ENCODE data around the gene NTRK2.

NTRK2 gene

DNA sequence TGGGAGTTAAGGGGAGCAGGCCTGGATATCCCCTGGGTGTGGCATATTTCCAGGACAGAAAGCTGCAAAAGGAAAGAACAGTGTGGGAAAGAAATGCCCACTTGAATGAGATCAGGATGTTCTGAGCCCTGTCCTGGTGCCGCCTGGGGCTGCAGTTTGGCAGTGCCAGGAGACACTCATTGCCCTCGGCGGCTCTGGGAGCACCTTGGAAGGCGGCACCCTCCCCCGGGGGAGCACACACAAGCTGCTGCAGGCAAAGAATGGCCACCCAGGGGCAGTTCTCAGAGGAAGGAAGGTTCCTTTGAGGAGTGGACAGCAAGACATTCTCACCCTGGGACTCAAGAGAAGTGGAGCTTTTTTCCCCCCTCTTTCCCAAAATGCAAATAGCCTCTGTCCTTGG, 305.3 kb downstream of the NTRK2 start:
- DNase-seq (ENCODE audit: low spot score) = no peak

DNA sequence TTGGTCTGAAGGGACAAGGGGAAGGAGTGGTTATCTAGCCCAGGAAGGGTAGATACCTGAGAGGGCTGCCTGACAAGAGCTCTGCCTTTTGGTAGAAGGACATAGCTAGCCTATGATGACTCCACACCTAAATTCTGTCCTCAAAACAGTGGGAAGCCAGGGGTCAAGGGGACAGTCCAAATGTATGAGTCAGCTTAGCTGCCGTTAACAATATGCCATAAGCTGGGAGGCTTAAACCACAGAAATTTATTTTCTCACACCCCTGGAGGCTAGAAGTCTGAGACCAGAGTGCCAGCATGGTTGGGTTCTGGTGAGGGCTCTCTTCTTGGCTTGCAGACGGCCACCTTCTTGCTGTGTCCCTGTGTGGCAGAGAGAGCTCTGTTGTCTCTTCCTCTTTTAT, 306.4 kb downstream of the NTRK2 start:
- no peak for DNase-seq (ENCODE audit: low spot score)

DNA sequence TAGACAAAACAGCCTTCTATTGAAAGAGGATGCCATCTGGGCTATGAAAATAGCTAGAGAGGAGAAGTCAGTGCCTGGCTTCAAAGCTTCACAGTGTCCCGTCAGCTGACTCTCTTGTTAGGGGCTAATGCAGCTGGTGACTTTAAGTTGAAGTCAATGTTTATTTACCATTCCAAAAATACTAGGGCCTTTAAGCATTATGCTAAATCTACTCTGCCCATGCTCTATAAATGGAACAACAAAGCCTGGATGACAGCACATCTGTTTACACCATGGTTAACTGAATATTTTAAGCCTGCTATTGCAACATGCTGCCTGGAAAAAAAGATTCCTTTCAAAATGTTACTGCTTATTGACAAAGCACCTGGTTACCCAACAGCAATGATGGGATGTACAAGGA, 309.1 kb downstream of the NTRK2 start:
- no peak for DNase-seq (ENCODE audit: low spot score)

DNA sequence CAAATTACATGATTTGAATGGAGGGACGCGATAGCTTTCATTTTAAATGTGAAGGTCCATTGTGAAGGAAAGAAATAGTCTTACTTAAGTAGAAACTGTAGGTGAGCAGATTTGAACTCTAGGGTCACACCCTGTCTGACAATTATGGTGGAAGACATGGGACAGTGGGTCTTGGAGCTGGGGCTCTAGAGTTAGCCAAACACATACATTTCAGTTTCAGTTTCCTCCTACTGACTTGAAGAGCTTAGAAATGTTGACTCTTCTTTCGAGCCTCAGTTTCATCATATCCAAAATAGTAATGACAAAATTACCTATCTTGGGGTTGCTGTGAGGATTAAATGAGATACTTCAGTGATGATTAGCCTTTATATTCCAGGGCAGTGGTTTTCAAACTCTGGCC, 314.2 kb downstream of the NTRK2 start:
- DNase-seq (ENCODE audit: low spot score) = no peak

DNA sequence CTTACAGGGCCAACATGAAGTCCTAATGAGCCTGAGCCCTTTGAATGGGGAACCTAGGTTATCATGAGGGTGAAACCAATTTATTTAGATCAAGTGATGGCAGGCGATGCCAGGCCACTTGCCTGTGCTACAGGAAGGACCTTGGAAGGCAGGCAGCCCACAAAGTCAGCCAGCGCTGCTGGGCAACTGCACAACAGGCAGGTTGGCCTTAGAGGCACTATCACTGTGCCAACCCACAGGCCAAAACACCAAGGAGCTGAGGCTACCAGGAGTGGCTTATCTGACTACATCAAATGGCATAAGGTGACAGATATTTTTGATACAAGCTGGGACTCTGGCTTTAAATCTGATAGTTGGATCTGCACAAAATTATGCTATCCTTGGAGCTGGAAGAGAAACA, 319.1 kb downstream of the NTRK2 start:
- DNase-seq (ENCODE audit: low spot score) = no peak

DNA sequence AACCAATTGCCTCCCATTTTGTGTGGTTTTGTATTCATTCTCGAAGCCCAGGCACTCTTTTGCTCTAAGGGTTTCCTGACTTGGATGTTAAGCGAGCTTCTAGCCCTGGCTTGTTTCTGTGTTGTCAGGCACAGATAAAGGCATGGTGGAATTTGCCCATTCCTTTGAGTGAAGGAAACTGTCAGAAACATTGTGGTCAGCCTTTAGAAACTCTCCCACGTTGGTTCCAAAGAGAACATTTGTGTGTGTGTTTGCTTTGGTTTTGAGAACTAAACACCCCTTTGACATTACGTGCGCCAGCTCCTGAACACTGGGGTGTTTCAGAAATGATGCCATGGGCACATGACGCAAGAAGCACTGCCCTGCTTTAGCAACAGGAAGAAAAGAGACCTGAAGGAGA, 320.9 kb downstream of the NTRK2 start:
- no peak for DNase-seq (ENCODE audit: low spot score)

DNA sequence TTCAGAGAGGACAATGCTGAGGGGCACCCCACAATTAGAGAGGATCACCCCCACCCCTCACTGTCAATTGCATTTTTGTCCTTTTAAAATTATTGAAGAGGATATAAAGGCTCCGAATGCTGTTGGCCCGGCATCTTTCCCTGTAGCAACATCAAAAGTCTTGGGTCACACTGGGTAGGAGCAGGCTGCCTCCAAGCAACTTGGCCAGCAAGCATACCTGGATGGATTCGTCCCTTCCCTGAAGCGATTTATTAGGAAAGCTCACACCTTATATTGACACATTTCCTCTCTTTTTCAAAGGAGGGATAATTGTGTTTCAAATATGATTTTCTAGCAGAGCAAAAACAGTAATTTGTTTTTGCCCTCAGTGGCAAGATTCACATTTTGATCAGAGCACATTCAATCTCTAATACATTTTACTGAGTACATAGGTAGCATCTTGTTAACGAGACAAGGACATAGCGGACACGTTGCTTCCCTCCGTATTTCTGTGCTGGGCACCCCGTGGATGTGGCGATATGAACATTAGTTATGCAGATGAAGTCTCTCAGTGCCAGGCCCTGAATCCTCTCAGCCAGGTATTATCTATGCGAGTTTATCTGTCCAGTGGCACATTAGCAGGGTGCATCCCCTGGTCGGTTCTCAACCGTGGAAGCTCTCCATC, 321.5 kb downstream of the NTRK2 start:
- DNase-seq (ENCODE audit: low spot score) = no peak

DNA sequence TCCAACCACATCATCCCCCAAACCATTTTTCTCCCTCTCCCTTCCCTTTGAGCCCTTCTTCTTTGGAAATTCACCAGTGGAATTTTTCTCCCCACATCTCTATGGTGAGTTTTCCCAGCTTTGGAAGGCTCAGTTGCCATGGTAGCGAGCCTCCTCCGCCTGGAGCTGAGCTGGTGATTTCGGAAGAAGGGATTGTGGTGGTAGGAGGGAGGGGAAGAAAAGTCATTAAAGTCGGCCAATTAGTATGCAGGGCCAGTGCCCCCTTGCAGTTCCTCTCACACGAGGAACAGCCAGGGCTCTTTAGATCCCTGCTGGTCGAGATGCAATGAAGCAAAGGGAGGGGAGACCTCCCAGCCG, 322.0 kb downstream of the NTRK2 start:
- no peak for DNase-seq (ENCODE audit: low spot score)

DNA sequence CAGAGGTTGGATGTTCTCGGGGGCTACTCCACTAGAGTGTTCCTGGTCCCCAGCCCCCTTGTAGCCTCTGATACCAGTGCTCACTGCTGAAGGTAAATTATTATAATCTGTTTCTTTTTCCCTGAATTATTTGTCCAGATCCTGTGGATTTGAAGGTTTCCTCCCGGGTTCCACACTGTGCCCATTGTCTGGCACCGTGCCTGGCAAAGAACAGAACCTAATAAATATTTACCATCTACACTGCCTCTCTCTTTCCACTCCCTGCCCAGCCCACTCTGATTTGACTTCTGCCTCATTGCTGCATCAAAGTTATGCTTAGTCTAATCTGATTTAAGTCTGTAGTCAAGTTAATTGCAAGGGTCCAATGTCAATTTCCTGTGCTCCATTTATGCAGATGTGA, 322.9 kb downstream of the NTRK2 start:
- no peak for DNase-seq (ENCODE audit: low spot score)

DNA sequence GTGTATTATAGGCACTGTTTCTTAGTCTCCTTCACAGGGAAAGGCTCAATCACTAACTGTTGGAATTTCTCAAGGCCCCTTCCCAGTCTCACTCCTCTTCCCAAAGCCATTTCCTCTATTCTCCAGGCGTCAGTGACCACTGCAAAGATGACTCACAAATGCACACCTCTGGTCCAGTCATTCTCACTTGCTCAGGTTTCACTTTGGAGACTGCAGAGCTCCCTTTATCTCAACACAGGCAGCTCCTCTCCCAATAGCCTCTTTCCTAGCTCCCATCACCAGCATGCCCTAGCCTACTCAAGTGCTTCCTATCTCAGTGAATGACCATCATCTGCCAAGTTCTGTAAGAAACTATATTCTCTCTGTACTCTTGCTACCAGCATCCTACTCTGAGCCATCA, 323.6 kb downstream of the NTRK2 start:
- DNase-seq (ENCODE audit: low spot score) = no peak

DNA sequence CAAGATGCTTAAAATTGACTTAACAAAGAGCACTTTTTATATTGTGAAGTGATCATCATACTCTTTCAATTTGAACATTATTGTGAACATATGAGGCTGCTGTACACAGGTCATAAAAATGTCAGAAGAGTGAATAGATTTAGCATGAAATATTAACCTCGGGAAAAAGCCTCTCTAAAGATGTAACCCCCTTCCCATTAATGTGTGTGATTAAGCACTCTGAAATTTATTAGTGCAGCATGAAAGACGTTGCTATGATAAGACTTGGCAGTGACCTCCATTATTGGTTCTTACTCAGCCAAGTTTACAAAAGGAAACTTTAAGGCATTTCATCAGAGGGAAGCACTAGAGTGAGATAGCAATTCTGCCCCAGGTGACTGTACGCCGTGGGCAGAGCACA, 326.5 kb downstream of the NTRK2 start:
- no peak for DNase-seq (ENCODE audit: low spot score)

DNA sequence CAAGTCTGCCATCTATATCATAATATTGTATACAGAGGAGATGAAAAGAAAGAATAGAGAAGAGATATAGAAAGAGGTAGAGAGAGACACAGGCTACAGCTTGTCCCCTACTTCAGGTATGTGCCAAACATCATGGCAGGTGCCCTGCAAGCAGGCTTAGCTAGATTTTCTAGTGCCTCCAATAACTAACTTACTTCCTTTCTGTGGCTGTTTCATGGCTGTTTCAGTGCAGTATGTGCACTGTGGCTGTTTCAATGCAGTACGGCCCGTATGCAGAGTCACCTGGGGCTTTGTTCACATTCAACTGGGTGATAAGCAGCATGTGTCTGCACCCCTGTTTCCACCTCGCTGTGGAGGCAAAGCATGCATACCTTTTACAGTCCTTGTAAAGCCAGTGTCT, 327.2 kb downstream of the NTRK2 start:
- no peak for DNase-seq (ENCODE audit: low spot score)

DNA sequence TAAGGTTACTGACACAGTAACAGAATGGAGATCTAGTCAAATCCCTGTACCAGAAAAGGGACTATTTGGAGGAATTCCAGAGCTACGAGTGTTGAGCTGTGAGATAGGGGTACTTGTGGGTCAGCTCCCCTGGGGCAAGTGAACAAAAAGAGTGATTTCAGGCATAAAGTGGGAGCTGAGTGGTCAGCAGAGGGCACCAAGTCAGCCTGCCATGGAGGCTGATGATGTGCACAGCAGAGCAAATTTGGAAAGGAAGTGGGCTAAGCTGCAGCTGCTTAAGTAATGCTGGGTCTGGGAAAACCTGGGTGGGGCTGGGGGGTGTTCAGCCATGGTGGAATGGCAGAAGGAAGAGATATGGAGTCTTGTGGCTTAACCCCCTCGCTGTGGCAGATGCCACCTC, 327.9 kb downstream of the NTRK2 start:
- DNase-seq (ENCODE audit: low spot score) = no peak

DNA sequence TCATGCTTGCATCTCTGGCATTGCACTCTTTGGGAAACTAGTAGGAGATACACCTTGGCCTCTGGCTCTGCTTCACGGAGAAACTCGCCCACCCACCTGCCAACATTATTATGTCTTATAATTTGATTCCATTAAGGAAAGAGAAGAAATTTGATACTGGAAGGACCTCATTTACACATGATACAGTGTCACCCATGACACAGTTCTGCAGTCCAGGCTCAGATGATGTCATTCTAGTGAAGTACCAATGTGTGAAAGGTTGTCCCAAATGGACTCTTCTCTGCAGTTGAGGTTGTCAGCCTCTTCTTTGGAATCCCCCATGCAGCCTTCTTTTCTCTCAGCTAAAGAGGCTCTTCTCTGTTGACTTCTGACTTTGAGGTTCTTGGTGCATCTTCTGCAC, 329.1 kb downstream of the NTRK2 start:
- DNase-seq (ENCODE audit: low spot score) = no peak

DNA sequence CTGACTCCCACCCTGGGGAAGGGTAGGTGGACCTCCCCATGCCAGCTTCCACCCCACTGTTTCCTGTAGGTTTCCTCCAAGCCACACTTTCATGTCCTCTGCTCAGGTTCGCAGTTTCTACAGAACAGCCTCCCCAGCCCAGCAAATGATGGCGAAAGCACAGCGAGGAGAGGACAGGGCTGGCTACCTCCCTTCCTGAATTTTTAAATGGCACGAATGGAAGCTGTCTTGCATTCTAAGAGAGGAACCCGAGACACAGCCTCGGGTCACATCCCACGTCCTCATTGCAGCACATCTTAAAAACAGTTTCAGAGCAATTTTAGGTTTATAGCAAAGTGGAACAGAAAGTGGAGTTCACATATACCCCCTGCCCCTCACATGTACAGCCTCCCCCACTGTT, 330.3 kb downstream of the NTRK2 start:
- no peak for DNase-seq (ENCODE audit: low spot score)

DNA sequence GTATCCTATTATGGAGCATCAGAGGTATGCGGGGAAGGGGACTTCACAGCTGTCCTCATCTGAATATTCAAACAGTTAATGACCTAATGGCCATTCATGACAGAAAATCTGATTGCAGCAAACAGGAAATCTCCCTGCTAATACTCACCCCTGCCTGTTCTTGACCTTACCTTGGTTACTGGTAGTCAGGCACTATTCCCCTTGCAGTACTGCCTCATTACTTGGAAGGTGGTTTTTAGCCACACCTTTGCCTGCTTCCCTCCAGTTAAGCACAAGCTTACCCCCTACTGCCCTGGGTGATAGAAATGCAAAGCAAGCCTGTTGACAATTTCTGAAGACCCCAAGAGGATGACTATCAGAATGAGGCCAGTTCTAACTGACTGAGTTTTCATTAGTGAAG, 332.4 kb downstream of the NTRK2 start:
- no peak for DNase-seq (ENCODE audit: low spot score)

DNA sequence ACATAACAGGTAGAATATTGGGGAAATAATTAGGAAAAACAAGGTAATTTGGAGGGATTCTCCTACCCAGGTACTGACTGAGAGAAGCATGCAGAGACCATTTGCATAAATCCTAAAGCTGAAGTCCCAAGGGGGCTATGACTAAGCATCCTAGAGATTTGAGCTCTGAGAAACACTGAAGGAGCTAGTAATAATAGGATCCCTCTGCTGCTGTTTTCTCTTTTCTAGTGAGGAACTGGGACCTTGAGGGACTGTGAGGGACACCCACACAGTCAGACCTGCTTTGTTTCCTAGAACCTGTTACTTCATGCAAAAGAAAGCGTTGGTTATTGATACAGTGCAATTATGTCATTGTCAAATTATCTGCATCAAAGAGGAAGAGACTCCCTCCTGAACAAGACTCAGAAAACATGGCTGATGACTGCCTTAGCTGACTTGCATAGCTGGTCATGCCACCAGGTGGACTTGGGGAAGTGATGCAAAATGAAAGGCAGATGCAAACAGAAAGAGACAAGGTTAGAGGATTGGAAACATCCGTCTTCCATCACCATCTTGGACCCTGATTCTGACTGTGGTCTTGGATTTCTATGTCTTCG, 335.4 kb downstream of the NTRK2 start:
- no peak for DNase-seq (ENCODE audit: low spot score)

DNA sequence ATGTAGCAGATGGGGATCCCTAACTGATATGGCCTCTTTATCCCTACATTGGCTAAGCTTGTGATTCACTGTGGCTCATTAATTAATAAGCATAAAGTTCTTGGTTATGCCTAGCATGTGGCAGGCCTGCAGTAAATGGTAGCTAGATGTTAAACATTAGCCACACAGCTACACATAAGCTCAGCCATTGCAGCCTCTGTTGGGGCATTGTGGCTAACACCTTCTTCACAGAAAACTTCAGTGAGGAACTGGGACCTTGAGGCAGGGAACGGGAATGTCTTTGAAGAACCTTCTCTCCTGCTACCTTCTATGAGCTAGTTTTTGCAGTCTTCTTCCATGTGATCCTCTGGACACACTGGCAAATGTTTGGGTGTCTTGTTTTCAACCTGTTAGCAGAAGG, 338.2 kb downstream of the NTRK2 start:
- no peak for DNase-seq (ENCODE audit: low spot score)

DNA sequence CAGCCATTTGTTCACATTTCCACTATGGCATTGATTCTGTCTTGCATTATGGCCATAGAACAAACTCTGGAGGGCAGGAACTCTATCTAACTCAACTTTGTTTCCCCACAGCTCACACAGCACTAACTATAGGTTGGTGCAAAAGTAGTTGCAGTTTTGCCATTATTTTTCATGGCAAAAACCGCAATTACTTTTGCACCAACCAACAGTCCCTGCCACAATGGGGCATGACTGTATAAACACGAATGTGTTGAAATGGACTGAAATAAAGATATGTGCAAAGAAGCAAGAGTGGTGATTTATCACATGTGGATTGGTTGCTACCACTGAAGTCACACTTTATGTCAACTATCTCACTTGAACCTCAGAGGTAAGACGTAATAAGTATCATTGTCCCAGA, 338.7 kb downstream of the NTRK2 start:
- DNase-seq (ENCODE audit: low spot score) = no peak

DNA sequence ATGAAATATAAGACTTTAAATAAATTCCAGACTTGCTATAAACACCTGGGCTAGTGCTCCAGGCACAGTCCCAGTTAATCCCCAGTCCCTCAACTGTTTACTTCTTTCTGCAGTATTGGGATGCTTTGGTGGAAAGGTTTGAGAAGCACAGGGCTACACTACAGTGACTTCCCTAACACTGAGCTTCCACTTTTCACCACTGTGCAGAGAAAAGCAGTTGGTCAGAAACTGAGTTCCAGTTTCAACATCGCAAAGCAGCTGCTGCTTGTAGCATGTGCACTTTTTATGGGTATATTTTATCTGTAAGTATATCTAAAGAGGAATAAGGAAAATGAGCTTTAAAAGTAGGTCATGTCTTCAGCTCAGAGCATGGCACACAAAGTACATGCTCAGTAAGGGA, 339.7 kb downstream of the NTRK2 start:
- no peak for DNase-seq (ENCODE audit: low spot score)

DNA sequence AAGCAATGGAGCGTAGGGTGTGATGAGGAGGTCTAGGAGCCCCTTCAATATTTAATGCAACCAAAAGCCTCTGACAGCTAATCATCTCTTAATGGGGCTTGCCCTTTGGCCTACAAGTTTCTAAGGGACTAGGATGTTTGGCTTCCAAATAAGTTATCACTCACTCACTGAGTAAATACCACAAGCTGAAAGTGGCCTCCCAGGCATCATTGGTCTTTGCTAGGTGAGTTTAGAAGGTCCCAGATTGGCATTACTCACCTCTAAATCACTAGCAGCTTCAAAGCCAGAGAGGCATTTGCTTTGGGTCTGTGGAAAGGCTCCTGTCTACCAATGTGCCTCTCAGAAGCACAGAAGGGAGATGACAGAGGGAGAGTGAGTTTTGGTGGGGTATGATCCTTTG, 344.2 kb downstream of the NTRK2 start:
- no peak for DNase-seq (ENCODE audit: low spot score)

DNA sequence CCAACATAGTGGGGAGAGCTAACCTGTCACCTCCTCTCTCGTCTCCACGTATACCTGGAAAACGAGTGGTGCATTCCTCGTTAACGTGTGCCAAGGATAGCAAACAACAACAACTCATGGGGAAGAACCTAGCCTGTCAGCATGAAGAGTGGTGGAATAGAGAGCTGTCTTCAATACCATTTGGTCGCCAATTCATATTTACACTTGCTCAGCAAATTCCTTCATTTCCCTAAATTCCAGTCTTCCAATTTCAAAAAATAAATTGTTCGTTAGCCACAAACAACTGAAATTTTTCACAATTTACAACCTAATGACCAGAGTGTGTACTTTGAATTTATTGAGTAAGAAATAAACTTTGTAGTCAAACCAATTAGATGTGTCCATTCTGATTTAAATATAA, 344.8 kb downstream of the NTRK2 start:
- DNase-seq (ENCODE audit: low spot score) = no peak

DNA sequence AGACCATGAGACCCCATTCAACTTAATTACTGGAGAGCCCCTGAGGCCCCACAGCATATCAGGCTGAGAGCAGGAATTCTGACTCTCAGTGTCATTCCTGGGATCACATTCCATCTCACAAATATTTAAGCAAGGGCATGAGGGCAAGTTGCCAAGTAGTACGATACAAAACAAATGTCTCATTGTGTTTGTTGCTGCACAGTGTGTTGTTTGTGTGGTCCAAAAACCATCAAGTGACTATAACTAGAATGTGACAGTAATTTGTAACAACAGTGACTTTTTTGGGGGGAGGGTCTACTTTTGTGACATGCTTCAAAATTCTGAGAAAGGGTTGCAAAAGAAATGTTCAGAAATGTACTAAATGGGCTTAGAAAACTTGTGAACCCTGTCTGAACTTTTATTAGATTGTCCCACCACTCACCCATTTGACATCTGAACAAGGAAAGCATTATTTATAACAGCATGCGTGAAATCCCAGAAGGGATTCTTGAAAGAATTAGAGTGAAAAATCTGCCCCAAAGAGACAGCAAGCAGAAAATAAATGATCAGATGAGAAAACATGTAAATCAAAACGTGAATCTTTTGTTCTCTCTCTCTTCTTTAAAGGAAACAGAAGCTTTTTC, 347.0 kb downstream of the NTRK2 start:
- no peak for DNase-seq (ENCODE audit: low spot score)

DNA sequence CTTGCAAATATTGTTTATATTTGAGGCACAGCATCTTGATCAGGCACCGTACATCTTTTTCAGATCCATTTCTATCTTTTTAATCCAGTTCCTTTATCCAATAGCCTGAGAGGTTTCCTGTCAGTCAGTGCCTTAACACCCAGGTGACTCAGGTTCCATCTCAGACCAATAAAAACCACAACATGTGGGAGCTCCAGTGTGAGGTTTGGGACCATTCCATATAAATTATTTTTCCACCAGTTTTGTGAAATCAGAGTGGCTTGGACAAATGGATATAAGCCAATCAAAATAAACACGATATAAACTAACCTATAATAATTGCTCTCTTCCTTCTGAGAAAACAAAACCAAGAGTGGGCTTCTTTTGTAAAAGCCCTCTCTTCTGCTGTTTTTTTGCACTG, 351.3 kb downstream of the NTRK2 start:
- no peak for DNase-seq (ENCODE audit: low spot score)

All from kidney capillary endothelial cell (primary cell).